ENCODE data around the gene GPX3.

Gene GPX3, protein sequence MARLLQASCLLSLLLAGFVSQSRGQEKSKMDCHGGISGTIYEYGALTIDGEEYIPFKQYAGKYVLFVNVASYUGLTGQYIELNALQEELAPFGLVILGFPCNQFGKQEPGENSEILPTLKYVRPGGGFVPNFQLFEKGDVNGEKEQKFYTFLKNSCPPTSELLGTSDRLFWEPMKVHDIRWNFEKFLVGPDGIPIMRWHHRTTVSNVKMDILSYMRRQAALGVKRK

DNA sequence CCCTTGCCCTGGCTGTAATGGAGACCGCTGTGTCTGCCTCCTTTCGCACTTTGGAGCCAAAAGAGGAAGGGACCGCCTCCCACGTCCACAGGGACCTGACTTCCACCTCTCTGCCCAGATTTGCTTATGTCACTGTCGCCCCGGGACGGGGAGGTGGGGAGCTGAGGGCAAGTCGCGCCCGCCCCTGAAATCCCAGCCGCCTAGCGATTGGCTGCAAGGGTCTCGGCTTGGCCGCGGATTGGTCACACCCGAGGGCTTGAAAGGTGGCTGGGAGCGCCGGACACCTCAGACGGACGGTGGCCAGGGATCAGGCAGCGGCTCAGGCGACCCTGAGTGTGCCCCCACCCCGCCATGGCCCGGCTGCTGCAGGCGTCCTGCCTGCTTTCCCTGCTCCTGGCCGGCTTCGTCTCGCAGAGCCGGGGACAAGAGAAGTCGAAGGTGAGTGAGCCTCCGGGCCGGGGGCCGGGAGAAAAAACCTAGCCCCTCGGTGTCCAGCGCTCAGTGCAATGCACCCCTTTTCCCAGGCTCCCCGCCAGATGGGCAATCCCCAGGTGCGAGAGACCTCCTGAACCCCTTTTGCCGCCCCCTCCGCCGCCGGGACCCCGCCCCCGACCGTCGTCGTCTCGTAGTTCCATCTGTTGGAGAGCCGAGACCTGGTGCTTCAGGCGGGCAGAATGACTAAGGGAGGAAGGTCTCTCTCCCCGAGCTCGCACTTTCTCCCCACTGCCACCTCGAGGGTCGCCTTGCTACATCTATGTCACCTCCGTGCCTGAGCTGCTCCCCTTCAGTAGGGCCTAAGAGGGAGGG lies at the start of gene GPX3:
Gene GPX3 (plus strand): TSS at position 288 of the 807 bp plus-strand sequence. CDS start 64 bp downstream, at position 352.
- DNase-seq: peak; percentile 78

- no peak for DNase-seq
Observed at GRCh38 chr5:150978590-150978989, 41.8 kb upstream of the GPX3 start.

DNA sequence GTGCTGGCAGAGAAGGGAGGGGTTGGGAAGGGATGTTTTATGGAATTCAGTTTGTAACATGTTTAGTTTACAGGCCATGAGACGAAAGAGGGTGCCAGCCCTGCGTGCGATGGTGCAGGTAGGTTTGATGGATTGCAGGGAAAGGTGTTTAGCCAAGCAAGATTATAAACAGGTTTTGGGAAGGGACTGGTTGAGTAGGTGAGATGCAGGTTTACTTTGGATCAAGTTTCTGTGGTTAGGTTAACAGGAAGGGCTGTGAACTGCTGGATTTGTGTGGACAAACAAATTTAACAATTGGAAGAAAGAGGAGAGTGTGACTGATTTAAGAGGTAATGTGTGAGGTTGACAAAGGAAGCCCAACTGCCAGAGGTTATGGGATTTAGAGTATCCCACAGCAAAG lies 32.6 kb upstream of the GPX3 start:
- no peak for DNase-seq

- no peak for DNase-seq
Observed at GRCh38 chr5:150989695-150990094, 30.7 kb upstream of the GPX3 start.

GRCh38 chr5:150992705-150993104 lies 27.7 kb upstream of the GPX3 start:
- no peak for DNase-seq

GRCh38 chr5:150993422-150993821 lies 27.0 kb upstream of the GPX3 start:
- no peak for DNase-seq

DNA sequence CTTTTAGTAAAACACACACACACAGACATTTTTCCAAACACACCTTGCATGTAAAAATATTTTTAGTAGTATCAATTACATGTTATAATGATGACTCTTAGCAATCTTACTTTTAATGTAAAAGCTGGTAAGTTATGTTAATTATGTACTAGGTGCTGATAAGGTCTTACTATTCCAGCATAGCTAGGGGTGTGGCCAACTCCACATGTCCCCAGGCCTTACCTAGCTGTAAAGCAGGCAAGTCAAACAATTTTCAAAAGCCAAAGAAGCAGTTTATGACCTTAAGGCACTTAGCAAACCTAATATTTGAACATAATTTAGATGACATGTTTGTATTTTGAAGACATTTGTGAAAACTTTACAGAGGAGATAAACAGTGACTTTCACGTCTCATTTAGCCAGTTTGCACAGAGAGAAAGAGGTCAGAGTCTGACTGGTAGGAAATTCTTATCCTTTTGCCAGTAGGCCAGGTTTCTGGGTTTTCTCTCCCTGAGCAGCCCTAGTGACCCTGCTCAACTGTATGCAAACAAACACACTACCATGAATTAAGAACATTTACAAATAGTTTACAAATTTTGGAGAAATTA lies 26.5 kb upstream of the GPX3 start:
- no peak for DNase-seq

GRCh38 chr5:150999704-151000442 lies 20.5 kb upstream of the GPX3 start:
- DNase-seq: no peak

GRCh38 chr5:151001436-151001835 lies 19.0 kb upstream of the GPX3 start:
- no peak for DNase-seq

DNA sequence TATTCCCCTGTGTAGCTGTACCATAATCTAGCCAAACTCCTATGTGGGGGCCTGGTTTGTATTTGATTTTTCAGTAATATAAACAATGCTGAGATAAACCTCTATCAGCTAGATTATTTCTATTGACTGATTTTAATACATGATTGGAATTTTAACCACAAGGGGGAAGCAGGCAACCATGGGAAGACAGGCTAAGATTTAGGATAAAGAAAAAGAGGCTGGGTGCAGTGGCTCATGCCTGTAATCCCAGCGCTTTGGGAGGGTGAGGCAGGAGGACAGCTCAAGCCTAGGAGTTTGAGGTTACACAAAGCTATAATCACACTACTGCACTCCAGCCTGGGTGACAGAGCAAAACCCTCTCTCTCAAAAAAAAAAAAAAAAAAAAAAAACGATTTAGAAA lies 18.1 kb upstream of the GPX3 start:
- peak; percentile 29 for DNase-seq

GRCh38 chr5:151002681-151003502 lies 17.5 kb upstream of the GPX3 start:
- DNase-seq: peak; percentile 45

- DNase-seq: no peak
Observed at GRCh38 chr5:151003503-151003860, 16.9 kb upstream of the GPX3 start.

GRCh38 chr5:151004499-151004898 lies 15.9 kb upstream of the GPX3 start:
- no peak for DNase-seq

DNA sequence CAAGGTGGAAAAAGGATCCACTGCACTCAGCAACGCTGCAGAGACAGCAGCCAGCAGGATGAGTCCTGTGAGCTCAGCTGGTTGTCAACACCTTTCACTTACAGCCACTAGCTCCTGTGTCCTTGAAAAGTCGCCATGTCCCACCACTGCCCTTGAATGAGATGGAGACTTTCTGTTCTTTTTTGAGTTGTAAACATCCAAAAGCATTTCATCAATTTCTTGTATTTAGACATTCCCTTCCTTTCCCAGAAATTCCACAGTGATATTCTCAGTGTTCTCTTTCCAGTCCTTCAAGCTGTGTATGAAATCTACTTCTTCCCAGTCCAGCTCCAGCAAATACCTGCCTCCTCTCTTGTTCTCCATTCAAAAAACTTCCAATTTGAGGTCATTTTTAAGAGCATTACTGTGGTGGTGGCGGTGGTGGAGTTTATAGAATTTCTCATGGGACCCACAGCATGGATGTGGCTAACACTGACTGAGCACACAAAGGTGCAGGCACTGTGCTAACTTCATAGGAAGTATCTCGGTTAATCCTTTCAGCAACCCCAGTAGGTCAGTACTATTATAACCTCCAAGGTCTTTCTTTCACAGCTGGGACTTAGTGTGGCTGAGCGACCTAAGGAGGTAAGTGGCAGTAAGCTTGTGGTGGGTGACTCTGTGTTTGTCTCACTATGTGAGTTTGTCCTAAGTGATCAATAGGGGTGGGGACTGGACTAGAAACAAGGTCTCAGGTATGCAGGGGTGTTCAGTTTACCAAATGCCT lies 15.0 kb upstream of the GPX3 start:
- no peak for DNase-seq

GRCh38 chr5:151005950-151006576 lies 14.3 kb upstream of the GPX3 start:
- no peak for DNase-seq

GRCh38 chr5:151006704-151007334 lies 13.6 kb upstream of the GPX3 start:
- DNase-seq: no peak

DNA sequence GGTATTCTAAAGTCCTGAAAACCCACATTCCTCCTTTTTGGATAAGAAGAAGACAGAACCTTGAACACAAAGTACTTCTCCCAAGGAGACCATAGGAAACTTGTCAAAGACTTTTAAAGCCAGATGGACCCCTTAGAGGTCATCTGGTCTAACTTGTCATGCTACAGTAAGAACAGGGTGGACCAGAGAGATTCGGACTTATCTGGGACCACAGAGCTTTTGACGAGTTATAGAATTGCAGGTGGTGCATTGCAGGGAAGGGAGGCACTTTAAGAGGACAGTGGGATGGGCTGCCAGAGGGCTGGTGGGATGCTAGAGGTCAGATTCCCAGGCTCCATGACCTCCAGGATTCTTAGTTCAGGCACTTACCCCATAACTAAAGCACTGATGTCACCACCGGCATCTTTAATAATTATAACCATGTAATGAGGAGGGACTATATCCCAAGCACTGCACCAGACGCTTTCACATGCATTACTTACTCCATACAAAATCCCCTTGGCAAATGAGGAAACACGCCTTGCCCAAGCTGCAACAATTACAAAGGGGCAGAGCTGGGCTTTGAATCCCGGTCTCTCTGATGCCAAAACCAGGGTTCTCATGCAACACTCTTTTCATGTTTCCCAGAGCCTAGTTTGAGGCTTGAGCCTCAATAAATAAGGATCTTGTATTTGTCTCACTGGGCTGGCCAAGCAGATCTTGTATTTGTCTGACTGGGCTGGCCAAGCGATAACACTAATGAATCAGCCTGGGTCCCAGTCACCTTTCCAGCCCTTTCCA lies 12.8 kb upstream of the GPX3 start:
- no peak for DNase-seq

- no peak for DNase-seq
Observed at GRCh38 chr5:151008210-151008491, 12.2 kb upstream of the GPX3 start.

- DNase-seq: no peak
Observed at GRCh38 chr5:151008906-151009305, 11.5 kb upstream of the GPX3 start.

DNA sequence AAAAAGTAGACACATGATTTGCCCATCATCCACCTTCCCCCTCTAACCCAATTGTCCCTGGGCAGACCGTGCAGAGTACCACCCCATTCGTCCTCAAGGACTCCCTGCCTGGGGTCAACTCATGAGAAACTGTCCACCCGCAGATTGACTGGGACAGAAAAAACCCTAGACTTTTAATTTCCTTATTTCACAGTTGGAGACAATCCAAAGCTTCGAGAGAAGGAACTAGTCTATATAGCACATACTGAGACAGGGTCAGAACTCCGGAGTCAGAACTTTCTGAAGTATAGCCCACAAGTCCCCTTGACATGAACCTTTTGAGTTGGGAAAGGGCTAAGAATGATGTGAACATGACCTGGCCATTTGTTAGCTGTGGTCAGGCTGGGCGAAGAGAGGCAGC lies 7.5 kb upstream of the GPX3 start:
- DNase-seq: no peak
